ENCODE measurements around the gene PMPCA. TPM values are rescaled to one million over a fixed set of nuclear protein-coding genes. Genes with fewer than 3 reads are reported as not detected.

Gene PMPCA
- total and polyA plus RNA-seq, 2 of the 13 experiments (the other 11 are each of a cell fraction or from before 2014, with no cell fraction given): 70.2 to 88.4 TPM

DNA sequence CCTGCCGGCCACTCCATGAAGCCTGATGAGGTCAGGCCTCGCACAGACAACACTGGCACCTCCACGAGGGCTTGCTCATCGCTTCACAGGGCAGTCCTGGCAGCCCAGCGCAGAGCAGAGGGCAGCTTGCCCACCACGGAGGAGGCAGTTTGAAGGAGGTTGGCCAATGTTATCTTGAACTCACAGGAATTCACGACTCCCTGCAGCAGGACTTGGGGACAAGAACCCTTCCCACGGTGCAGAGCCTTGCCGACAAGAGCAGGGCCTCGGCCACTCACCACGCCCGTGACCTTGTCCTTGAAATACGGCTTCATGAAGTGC lies 15.5 kb upstream of the PMPCA start:
- ChIA-PET POLR2A (no interaction called here), CTCF (ENCODE audit: low intra/inter-chr PET ratio, low total read pairs) (no interaction called here)
- intact Hi-C loops (cut with micrococcal nuclease; ENCODE audit: unreplicated experiment) (no loop called here), in situ Hi-C loops (cut with HindIII; ENCODE audit: extremely low pct_ligation_motif_present, low pct_unique_long_range_greater_than_20kb) (no loop called here)
- no TSS peak for BruUV-seq (replicated peaks)
- H3K4me2 ChIP-seq (ENCODE audit: low read depth, low read length): no peak overlapping the region
- H3K79me2 ChIP-seq (ENCODE audit: insufficient read depth, low read length): peaks cover 21% of the 10 kb centered on the region
- peaks cover 12% of the 10 kb centered on the region for H3K4me1 ChIP-seq (ENCODE audit: insufficient read depth, low read length)
- no CpG with 5 or more reads among the region's 13 CpGs for WGBS (ENCODE audit: low lambda C conversion rate)
- DNase-seq (ENCODE audit: low spot score) (no peak), FAIRE-seq (no peak), ATAC-seq (no peak)
- no peak overlapping the region for H3K9ac ChIP-seq (ENCODE audit: insufficient read depth, low read depth, low read length)
- no peaks in the 10 kb centered on the region for H3K9me3 ChIP-seq (ENCODE audit: low read length)
- no peaks in the 10 kb centered on the region for H3K27me3 ChIP-seq (ENCODE audit: control insufficient read depth in 1 of 2, insufficient read depth in 2 of 2, low read length in 2 of 2)
- no peak overlapping the region for H3K27ac ChIP-seq (ENCODE audit: extremely low read length, insufficient read depth, low read length)
- no peak for TF ChIP-seq HHEX (CRISPR knock-in tag; IDR thresholded peaks at IDR 0.05)
- TF ChIP-seq, protein P1, sequence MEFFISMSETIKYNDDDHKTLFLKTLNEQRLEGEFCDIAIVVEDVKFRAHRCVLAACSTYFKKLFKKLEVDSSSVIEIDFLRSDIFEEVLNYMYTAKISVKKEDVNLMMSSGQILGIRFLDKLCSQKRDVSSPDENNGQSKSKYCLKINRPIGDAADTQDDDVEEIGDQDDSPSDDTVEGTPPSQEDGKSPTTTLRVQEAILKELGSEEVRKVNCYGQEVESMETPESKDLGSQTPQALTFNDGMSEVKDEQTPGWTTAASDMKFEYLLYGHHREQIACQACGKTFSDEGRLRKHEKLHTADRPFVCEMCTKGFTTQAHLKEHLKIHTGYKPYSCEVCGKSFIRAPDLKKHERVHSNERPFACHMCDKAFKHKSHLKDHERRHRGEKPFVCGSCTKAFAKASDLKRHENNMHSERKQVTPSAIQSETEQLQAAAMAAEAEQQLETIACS (CRISPR knock-in tag; IDR thresholded peaks at IDR 0.05): no peak
- no peak for TF ChIP-seq MEIS2 (CRISPR knock-in tag; IDR thresholded peaks at IDR 0.05)
- TF ChIP-seq ETV6 (CRISPR knock-in tag; conservative IDR thresholded peaks at IDR 0.05): no peak
- TF ChIP-seq ZNF749 (CRISPR knock-in tag; IDR thresholded peaks at IDR 0.05; ENCODE audit: borderline replicate concordance): no peak
- no peak for TF ChIP-seq SNAI1 (CRISPR knock-in tag; IDR thresholded peaks at IDR 0.05; ENCODE audit: borderline replicate concordance)
- TF ChIP-seq CEBPG (CRISPR knock-in tag; IDR thresholded peaks at IDR 0.05): no peak
- TF ChIP-seq EHMT2 (IDR thresholded peaks at IDR 0.05; ENCODE audit: borderline replicate concordance, low read depth, low read length): no peak
- no peak for TF ChIP-seq MIER3 (CRISPR knock-in tag; IDR thresholded peaks at IDR 0.05; ENCODE audit: borderline replicate concordance)
- TF ChIP-seq, protein P2, sequence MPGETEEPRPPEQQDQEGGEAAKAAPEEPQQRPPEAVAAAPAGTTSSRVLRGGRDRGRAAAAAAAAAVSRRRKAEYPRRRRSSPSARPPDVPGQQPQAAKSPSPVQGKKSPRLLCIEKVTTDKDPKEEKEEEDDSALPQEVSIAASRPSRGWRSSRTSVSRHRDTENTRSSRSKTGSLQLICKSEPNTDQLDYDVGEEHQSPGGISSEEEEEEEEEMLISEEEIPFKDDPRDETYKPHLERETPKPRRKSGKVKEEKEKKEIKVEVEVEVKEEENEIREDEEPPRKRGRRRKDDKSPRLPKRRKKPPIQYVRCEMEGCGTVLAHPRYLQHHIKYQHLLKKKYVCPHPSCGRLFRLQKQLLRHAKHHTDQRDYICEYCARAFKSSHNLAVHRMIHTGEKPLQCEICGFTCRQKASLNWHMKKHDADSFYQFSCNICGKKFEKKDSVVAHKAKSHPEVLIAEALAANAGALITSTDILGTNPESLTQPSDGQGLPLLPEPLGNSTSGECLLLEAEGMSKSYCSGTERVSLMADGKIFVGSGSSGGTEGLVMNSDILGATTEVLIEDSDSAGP (CRISPR knock-in tag; IDR thresholded peaks at IDR 0.05; ENCODE audit: borderline replicate concordance): no peak
- no peak overlapping the region for H3K4me3 ChIP-seq (replicated peaks in 1 of 3; ENCODE audit: insufficient read depth in 1 of 3, low read depth in 2 of 3, low read length in 3 of 3)
- H4K20me1 ChIP-seq (ENCODE audit: insufficient read depth, low read length): 0 out of 2 replicates have a peak, but pooled peaks cover 2% of the 10 kb centered on the region
- peaks cover 26 to 58% of the 10 kb centered on the region in 2 experiments; a peak in 4 of 5 replicates for H3K36me3 ChIP-seq (replicated peaks in 1 of 2; ENCODE audit: control insufficient read depth in 1 of 2, insufficient read depth in 2 of 2, low read length in 2 of 2)
- H2AFZ ChIP-seq (ENCODE audit: low read length): no peak overlapping the region

Measured in HepG2 (cell line).